Stimulated activated CD8-positive, alpha-beta memory T cell treated with anti-CD3 and anti-CD28 coated beads, Interleukin-7, amount 100 ng/mL, for 4 hours (primary cell): ENCODE results near the gene USP13.

Experiments used
- DNase-seq, 2 donors: peaks; one replicate each; pipeline ENCODE4 v3.0.0-alpha.2; 2020; ENCODE audit warnings: low read depth in 2 of 2

The USP13 gene

DNA sequence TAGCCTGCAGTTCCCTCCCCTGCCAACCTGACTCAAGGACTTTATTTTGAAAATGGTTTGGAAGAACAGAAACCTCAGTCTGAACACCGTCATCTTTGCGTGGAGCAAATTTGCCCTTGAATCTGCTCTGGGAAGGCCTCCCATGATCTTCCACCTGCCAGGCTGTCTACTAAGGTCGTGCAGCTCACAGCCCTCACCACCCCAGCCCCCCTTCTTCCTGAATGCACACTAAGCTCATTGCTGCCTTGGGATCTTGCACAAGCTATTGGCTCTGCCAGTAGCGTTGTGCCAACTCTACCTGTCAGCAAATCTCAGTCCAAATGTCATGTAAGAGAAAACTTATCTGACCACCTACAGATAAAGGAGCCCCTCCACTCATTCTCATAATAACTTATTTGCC is 141.5 kb downstream of the USP13 start:
- no peak for DNase-seq

DNA sequence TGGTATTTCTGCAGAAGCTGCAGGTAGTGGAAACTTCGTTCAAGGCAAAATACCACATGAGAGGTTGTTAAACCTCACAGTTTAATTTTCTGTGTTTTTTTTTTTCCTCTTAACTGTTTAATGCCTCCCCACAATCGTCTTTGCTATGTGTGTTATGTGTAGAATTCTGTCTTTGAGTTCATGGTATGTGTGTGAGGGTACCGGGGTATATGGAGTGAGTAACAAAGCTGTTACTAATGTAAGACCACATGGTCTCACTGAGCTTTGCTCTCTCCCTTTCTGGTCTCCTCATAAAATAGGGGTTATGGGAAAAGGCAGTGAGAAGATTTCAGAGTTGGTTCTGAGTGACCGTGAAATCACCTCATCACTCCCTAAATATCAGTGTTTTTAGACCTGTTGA is 143.6 kb downstream of the USP13 start:
- DNase-seq, result no peak

DNA sequence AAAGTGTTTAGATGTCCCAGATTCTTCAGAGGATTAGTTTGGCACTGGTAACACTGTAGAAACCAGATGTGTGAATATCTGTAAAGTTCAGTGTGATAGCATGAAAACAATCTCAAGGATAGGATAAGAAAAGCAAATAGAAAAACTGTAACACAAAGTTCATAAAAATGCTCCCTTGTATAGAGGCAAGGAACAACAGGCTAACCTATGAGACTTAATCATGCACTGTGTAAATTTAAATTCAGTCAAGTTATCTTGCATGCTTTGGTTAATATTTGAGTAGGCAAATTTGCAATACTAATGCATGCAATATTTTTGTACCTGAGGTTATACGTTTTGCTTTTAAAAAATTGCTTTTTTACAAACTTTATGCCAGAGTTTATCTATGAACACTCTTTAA is 144.4 kb downstream of the USP13 start:
- DNase-seq, result no peak

DNA sequence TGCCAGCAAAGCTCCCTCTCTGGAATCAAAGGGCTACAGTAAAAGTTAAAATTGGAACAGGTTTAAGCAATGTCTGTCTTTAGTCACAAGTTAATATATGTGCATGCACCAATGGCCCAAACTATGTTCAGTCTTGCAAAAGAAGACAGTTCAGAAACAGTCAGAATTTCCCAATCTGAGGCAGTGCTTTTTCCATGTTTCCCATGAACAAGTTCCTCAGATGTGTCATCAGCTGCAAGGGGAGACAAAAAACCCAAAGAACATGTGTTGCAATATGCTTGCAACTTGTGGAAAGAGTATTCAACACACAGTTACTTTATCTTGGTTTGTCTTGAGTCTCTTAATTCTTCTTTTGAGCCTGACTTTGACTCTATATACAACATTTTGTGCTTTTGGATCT is 148.4 kb downstream of the USP13 start:
- DNase-seq, result no peak

DNA sequence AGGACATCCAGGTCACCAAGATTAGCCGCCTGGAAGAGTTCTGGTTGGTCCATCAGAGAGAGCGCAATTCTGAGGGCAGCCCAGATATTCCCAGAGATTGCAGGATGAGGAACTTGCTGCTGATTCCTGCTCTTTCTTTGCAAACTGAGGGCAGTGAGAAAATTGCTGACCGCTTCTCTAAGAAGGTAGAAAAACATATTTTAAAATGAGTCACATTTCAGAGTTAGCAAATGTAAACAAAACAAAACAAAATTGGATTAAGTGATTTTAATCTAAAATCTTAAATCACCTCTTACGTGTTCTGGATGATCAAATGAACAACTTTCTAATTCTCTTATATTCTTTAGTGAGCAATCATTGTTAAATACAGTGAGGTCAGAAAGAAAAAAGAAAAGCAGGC is 149.0 kb downstream of the USP13 start:
- DNase-seq, result no peak

DNA sequence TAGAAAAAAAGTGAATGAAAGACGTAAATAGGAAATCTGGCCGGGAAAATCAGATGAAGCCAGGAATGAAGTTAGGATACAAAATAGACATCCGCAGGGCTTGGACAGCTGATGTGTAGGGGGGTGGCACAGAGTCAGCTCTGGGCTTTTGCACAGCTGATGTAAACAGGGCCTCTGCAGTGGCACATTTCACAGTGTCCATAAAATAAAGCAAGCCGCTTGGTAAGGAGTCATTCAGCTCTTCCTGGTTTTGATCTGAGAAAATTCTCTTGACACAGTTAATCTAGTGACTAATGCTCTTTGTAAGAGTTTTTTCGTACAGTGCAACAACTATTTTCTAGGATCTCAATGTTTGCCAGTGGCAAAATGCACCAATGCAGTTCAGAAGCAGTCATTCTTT is 153.3 kb downstream of the USP13 start:
- DNase-seq, result no peak

DNA sequence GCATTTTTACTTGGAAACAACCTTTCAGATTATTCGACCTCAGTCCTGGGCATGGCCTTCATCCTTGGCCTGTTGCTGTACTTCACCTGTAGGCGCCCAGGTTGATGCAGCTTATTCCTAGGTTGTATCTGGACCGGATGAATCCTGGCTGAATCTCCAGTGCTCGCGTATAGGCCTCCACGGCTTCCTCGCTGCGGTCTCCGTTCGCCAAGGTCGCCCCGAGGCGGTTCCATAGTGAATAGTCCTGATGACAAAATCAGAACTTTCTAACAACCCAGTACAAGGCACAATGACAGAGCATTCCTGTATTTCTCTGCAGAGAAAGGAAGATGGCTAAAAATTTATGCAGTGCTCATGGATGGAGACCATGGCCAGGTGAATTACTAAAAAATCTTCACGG is 154.7 kb downstream of the USP13 start:
- DNase-seq, result no peak

DNA sequence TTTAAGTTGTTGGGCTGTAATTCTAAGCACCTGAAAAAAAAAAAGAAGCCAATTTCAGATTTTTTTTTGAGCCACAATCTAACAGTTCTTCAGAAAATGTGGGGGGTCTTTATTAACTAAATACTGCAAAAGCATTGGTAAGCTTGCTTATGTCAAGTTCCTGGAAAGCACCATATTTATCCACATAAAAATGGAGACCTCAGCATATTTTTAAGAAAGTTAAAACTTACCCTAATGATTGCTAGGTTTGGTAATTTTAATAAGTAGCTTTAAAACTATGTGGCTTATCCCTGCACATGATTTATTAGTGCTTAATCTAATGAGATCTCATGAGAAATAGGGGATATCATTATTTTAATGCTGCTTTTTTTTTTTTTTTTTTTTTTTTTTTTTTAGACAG is 156.8 kb downstream of the USP13 start:
- DNase-seq, result no peak

DNA sequence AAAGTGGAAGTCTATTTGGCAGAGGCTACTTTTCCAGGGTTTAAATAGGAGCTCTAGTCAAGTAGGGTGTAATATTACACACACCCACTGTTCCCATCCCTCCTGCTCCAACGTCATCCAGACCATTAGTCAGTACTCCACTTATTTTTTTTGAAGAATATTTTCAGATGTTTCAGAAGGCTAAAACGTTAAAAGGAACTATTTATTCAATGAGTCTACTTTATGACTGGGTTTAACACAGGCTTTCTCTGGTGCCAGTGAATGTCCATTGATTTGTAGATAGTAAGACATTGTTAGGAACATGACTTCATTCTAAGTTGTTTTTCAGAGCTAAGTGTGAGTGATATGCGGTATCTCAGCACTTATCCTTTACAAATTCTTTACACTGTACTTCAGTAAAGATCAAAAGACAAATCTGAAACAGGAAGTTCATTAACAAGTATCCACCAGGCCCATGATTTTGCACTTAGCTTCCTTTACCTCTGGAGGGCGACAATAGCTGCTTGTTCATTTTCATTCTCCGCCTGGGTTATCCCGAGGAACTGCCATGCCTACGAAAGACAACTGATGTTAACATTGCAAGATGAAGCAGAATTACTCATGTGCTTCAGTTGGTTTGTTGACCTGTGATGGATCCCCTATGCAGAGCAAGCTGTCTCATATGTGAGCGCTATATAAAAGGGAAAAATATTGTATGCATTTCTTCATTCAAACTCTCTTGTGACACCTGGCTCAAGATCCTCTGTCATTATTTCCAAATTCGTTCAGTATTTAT is 158.7 kb downstream of the USP13 start:
- no peak for DNase-seq

DNA sequence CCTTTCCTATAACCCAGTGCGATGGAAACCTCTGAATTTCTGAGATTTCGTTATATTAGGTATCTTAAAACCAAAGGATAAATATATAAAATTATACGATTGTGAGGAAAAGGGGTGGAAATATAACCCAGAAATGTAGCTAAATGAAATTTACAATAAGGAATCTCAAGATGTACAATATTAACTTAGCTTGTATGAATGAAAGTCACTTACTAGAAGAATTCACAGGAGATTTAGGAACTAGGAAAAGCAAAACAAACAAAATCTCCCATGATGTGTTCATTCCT is 159.2 kb downstream of the USP13 start:
- DNase-seq, result no peak

DNA sequence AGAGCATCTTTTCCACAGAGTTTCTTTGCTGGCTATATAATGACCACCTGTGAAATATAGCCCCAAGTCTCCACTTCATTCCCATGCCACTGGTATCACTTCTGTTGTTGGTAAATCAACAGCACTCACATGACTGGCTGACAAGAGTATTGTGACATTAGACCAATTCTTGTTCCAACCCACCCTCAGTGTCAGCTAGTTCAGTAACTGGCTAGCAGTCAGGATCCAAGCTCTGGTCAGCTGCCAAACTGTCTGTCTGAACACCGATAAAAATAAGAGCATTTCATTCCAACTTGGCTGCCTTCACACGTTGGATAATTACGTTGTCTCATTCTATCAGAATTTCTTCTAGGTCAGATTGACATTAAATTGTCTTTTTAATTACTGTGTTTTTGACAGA is 166.5 kb downstream of the USP13 start:
- no peak for DNase-seq

DNA sequence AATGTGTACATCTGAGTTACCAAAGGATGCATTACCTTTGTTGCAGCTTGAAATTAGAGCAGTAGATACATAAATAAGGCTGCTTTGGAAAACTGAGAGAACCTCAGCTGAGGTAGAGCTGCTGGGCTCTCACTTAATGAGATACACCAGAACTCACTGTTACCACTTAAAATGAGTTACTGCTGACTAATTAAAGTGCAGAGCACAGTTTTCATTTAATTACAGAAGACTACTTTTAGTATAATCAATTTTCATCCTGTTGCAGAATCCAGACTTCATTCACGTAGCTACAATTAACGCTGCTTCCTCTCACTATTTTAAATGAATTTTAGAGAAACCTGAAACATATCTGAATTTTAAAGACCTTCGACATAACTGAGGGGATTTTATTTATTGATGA is 169.5 kb downstream of the USP13 start:
- no peak for DNase-seq

DNA sequence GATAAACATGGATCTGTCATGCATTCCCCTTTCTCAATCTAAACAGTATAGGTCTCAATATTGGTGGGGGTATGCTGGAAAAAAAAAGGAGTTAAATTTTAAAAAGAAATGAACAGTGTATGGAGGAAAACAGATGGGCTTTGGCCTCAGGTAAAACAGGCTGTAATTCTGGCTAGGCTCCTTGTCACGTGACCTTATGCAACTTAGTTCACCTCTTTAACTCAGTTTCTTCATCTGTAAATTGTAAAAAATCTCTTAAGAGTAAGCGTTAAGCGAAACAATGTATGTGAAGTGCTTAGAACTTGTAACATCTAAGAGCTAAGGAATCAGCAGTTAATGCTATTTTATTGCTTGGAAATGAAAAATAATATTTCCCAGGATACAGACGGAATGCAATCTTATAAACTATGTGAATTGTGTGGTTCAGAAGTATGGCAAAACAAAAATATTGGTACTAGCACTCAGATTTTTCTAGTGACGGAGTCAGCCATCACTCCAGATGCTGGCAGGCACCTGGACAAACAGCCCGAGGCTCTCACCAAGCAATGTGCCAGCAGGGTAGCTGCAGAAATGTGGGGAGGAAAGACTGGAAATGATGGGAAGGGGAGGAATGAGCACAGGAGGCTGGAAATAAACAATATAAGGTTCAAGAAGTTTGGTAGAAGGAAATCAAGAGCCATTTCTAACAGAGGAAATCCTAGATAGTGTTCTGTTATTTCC is 172.8 kb downstream of the USP13 start:
- no peak for DNase-seq

DNA sequence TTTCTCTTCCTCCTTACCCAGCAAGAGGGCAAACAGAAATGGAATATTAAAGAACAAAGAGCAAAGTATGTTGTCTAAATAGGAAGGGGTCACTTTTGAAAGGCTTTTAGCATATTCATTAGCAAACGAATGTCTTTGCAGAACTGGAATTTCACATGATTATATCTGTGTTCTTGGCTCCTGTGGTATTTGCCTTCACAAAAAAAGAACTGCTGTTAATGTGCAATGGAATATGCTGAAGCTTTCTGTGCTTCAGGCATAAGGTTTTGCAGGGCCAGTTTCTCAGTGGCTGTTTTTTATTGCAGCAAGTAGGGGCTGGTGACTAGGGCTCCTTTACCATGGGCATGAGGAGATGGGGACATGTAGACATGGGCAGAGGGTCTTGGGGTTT is 173.4 kb downstream of the USP13 start:
- no peak for DNase-seq

DNA sequence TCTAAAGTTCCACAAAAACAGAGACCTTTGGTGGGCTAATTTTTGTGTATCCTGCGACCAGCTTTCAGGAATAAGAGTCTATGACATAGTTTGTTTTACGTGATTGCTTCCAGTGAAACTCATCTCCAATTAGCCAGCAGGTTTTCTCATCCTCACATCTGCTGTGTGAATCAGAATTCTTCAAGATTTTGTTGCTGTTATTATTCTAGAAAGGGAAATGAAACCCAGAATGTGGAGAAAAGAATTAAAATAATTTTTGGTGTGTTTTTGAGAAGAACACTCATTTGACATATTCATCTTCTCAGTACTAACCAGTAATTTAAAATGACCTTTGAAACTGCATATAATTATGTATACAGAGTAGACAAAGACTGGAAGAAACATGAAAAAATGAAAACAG is 175.9 kb downstream of the USP13 start:
- no peak for DNase-seq

DNA sequence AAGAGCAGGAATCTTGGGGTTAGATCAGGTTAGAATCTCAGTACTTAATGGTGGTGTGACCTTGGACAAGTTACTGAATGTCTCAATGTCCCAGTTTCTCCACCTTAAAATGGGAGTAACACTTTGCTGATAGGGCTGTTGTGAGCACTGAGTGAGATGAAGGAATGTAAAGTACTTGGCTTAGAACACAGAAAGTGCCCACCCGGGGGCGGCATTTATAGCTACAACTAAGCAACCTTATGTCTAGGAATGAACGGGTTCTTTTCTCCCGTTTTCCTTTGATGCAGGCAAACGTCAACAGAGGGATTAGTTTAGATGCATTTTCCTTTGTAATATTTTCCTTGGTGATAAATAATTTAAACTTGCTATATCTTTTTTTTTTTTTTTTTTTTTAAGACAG is 176.6 kb downstream of the USP13 start:
- DNase-seq, result no peak

DNA sequence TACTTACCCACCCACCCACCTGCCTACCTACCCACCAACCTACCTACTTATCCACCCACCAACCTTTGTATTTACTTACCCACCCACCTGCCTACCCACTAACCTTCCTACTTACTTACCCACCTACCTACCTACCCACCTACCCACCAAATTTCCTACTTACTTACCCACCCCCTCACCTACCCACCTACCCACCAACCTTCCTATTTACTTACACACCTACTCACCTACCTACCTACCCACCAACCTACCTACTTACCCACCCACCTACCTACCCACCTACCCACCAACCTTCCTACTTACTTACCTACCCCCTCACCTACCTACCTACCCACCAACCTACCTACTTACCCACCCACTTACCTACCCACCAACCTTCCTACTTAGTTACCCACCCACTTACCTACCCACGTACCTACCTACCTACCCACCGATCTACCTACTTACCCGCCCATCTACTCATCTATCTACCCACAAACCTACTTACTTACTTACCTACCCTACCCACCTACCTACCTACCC is 179.6 kb downstream of the USP13 start:
- no peak for DNase-seq

DNA sequence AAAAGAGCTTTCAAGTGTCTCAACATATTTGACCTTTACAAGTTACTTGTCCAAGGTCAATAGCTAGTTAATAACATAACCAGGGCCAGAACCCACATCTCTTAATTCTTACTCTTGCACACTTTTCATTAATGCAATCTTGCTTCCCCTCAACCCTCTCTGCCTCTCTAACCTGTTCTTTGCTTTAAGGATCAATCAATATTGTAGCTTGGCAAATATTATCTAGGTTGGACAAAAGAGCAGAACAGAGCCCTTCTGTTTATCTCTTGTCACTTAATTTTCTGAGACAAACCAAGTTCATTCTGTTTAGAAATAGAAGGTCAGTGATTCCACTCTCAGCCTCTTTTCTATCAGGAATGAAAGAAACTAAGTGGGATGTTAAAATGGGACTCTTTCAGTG is 180.5 kb downstream of the USP13 start:
- DNase-seq, result no peak

DNA sequence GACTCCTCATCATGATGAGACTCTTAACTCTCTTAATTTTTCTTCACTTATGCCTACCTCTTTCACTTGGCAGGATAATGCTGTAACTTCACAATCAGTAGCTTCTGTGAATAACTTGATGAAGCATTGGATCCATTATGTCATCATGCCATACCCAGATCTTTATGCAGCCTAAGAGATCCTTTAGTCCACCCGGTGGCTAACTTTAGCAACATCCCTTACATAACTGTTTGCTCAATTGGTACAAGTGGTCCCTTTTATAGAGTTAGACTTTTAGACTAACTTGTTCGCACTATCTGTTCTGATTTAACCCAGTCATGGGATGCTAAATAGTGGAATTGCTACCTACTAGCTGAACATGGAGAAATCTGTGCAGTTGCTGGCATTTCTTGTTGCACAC is 184.5 kb downstream of the USP13 start:
- DNase-seq, result no peak
